HG03439 (cell line): ENCODE results near the gene TGFBR3.

Source experiments
- ATAC-seq: cut with Tn5 transposase; IDR thresholded peaks from one replicate; pipeline ENCODE4 v1.9.1; 2021; ENCODE audit warnings: mild to moderate bottlenecking, moderate library complexity; ENCODE audit not compliant: unreplicated experiment

Gene TGFBR3

GRCh38 chr1:91741906-91742305 is 144.0 kb downstream of the TGFBR3 start:
- no peak for ATAC-seq

GRCh38 chr1:91741301-91741700 is 144.7 kb downstream of the TGFBR3 start:
- ATAC-seq: no peak

- no peak for ATAC-seq
Observed at GRCh38 chr1:91737650-91738049, 148.3 kb downstream of the TGFBR3 start.

- no peak for ATAC-seq
Observed at GRCh38 chr1:91736715-91737615, 149.0 kb downstream of the TGFBR3 start.

- ATAC-seq: no peak
Observed at GRCh38 chr1:91736146-91736714, 149.7 kb downstream of the TGFBR3 start.

GRCh38 chr1:91735266-91735845 is 150.6 kb downstream of the TGFBR3 start:
- no peak for ATAC-seq

GRCh38 chr1:91734761-91735160 is 151.2 kb downstream of the TGFBR3 start:
- no peak for ATAC-seq

GRCh38 chr1:91733108-91733710 is 152.7 kb downstream of the TGFBR3 start:
- no peak for ATAC-seq

- no peak for ATAC-seq
Observed at GRCh38 chr1:91732291-91733107, 153.5 kb downstream of the TGFBR3 start.

- no peak for ATAC-seq
Observed at GRCh38 chr1:91731815-91732214, 154.1 kb downstream of the TGFBR3 start.

- ATAC-seq: no peak
Observed at GRCh38 chr1:91730801-91731732, 154.9 kb downstream of the TGFBR3 start.

- ATAC-seq: no peak
Observed at GRCh38 chr1:91729621-91730358, 156.2 kb downstream of the TGFBR3 start.

- ATAC-seq: no peak
Observed at GRCh38 chr1:91727763-91728162, 158.2 kb downstream of the TGFBR3 start.

- no peak for ATAC-seq
Observed at GRCh38 chr1:91725989-91726721, 159.8 kb downstream of the TGFBR3 start.

- ATAC-seq: no peak
Observed at GRCh38 chr1:91725618-91725988, 160.3 kb downstream of the TGFBR3 start.

GRCh38 chr1:91724644-91725043 is 161.3 kb downstream of the TGFBR3 start:
- no peak for ATAC-seq

- no peak for ATAC-seq
Observed at GRCh38 chr1:91724231-91724630, 161.7 kb downstream of the TGFBR3 start.

GRCh38 chr1:91720044-91720443 is 165.9 kb downstream of the TGFBR3 start:
- no peak for ATAC-seq
